GM12891 (cell line): ENCODE measurements around the gene FARP1.

ENCODE experiments used
- POLR2A ChIP-seq: IDR thresholded peaks from 2 replicates; pipeline ENCODE4 v1.6.1; 2011; ENCODE audit warnings: low read depth, low read length, control low read depth
- POLR2AphosphoS5 ChIP-seq: IDR thresholded peaks from 2 replicates; pipeline ENCODE4 v1.6.1; 2011; ENCODE audit warnings: low read depth, low read length, control low read depth
- SPI1 ChIP-seq: IDR thresholded peaks from 2 replicates; pipeline ENCODE4 v1.6.1; 2011; ENCODE audit warnings: low read depth, low read length, control low read depth
- TAF1 ChIP-seq: IDR thresholded peaks from 2 replicates; pipeline ENCODE4 v1.6.1; 2011; ENCODE audit warnings: low read depth, low read length, control low read depth

DNA sequence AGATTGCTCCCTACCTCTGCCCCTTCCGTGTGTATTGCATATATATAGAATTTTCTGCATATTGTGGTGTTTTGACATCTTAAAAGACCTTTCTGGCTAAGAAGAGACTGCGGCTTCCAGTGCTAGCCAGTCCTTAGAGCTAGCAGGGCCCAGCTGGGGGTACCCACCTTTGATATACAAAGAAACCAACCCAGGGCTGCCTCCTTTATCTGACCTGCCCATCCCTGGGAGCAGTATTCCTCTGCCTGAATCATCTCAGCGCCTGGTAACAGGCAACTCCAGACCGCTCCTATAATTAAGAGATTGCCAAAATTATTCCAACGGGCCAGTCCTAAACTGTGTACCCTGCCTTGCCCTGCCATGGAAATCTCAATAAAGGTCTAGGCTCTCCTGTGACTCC, 220.4 kb downstream of the FARP1 start:
- TF ChIP-seq POLR2A (no peak), POLR2AphosphoS5 (no peak), SPI1 (no peak), TAF1 (no peak)
